Measurements from ENCODE around the gene MISFA. TPM values are rescaled to one million over a fixed set of nuclear protein-coding genes. Genes with fewer than 3 reads are reported as not detected.

The MISFA gene
- 2.8 and 3.7 TPM in 2 replicates for total RNA-seq (2021)
- long read RNA-seq, partial matches to known transcripts: 0 of 1 reads
- long read RNA-seq, other reads (novel, unspliced or antisense): 1 of 1 reads

- no peak within 1 kb of the TSS for H3K9ac ChIP-seq (ENCODE audit: extremely low read depth, insufficient read length, low read length)
- no peaks in the 10 kb centered on the region; a peak in 1 of 5 replicates for H3K9me3 Mint-ChIP-seq
- no peak within 1 kb of the TSS for H2AFZ ChIP-seq (ENCODE audit: low read length)
- peak within 1 kb of the TSS; percentile 17 to 32 (median 18); a peak in 2 of 7 replicates for H3K27ac Mint-ChIP-seq
- no peak within 1 kb of the TSS for H4K5ac ChIP-seq (ENCODE audit: insufficient read length, low read depth, low read length)
- no peak within 1 kb of the TSS for H3T11ph ChIP-seq (ENCODE audit: low read length)
- no peak within 1 kb of the TSS for H3K23ac ChIP-seq (ENCODE audit: insufficient read length, low read depth, low read length)
- no peak within 1 kb of the TSS for H3K27ac ChIP-seq (ENCODE audit: insufficient read length, low read depth, low read length)
- no peak within 1 kb of the TSS for H4K8ac ChIP-seq (replicated peaks; ENCODE audit: insufficient read length, low read depth, low read length)
- H3K4me2 ChIP-seq (ENCODE audit: insufficient read depth, insufficient read length, low read length): no peak within 1 kb of the TSS
- no peaks in the 10 kb centered on the region for H3K27me3 ChIP-seq (ENCODE audit: insufficient read depth, low read length)
- no peak within 1 kb of the TSS for H3K18ac ChIP-seq (ENCODE audit: insufficient read length, low read depth, low read length)
- peaks cover 9 to 24% (median 23%) of the 10 kb centered on the region in 3 experiments; a peak in 6 of 7 replicates for H3K36me3 Mint-ChIP-seq (ENCODE audit: insufficient read depth in 1 of 3, low read depth in 3 of 3)
- H3K14ac ChIP-seq (ENCODE audit: insufficient read depth, low read length): no peak within 1 kb of the TSS
- H3K79me1 ChIP-seq (ENCODE audit: insufficient read depth, low read depth, low read length, poor library complexity, severe bottlenecking): peaks cover 5% of the 10 kb centered on the region
- DNase-seq: no peak
- no peak for TF ChIP-seq CTCF (conservative IDR thresholded peaks at IDR 0.05)
- H2BK20ac ChIP-seq (ENCODE audit: low read depth, low read length, poor library complexity, severe bottlenecking): no peak within 1 kb of the TSS
- no peak within 1 kb of the TSS for H3K4ac ChIP-seq (ENCODE audit: low read depth, low read length)
- peaks cover 0 to 5% of the 10 kb centered on the region in 2 experiments; a peak in 2 of 4 replicates for H3K4me1 Mint-ChIP-seq
- no peak within 1 kb of the TSS for H2BK15ac ChIP-seq (ENCODE audit: low read depth, low read length)
- no peak within 1 kb of the TSS for H3K56ac ChIP-seq (ENCODE audit: insufficient read length, low read depth, low read length)
- no peaks in the 10 kb centered on the region for H4K20me1 ChIP-seq (ENCODE audit: control insufficient read depth, insufficient read depth, insufficient read length)
- no peak within 1 kb of the TSS for H2BK5ac ChIP-seq (ENCODE audit: insufficient read length, low read length)
- H2AK5ac ChIP-seq (ENCODE audit: insufficient read length, low read length): no peak within 1 kb of the TSS
- WGBS (ENCODE audit: extremely low coverage, insufficient read length, low lambda C conversion rate): no CpG with 5 or more reads among the region's 7 CpGs
- no peak within 1 kb of the TSS for H4K91ac ChIP-seq (ENCODE audit: insufficient read length, low read depth, low read length)
- no peak within 1 kb of the TSS for H3K4me3 Mint-ChIP-seq
- no peaks in the 10 kb centered on the region for H3K27me3 Mint-ChIP-seq (ENCODE audit: low read depth)
- no peaks in the 10 kb centered on the region for H3K79me2 ChIP-seq (ENCODE audit: insufficient read depth, low read length)
- no peak within 1 kb of the TSS for H2BK120ac ChIP-seq (ENCODE audit: low read depth, low read length, poor library complexity, severe bottlenecking)
- no peaks in the 10 kb centered on the region for H3K9me3 ChIP-seq (ENCODE audit: control insufficient read depth, low read depth, low read length)
- no peaks in the 10 kb centered on the region for H3K23me2 ChIP-seq (ENCODE audit: insufficient read length, low read depth, low read length, poor library complexity, severe bottlenecking)
- no peak within 1 kb of the TSS for H2BK12ac ChIP-seq (ENCODE audit: insufficient read length, low read depth, low read length)
- no peaks in the 10 kb centered on the region for H3K4me1 ChIP-seq (ENCODE audit: insufficient read depth, low read length)
Measured at GRCh38 chr11:18599739-18600230, at the start of gene MISFA. Gene MISFA, plus strand, starts transcription at chr11:18599789. Its CDS starts 140 bp downstream, at chr11:18599929.

All from H9 (cell line).